Smooth muscle cell of the coronary artery (primary cell): ENCODE results near the gene ERBB4. TPM values are rescaled to one million over a fixed set of nuclear protein-coding genes. Genes with fewer than 3 reads are reported as not detected.

Source experiments
- total RNA-seq: library from RNA; depleted of rRNA; stranded (reverse); fragments of >200 nt; gene quantifications from 2 replicates; pipeline ENCODE4 v1.2.3, GENCODE V29; 2014; ENCODE audit warnings: low replicate concordance

Gene ERBB4
- total RNA-seq: under 0.01 and 5.0 TPM in 2 replicates

DNA sequence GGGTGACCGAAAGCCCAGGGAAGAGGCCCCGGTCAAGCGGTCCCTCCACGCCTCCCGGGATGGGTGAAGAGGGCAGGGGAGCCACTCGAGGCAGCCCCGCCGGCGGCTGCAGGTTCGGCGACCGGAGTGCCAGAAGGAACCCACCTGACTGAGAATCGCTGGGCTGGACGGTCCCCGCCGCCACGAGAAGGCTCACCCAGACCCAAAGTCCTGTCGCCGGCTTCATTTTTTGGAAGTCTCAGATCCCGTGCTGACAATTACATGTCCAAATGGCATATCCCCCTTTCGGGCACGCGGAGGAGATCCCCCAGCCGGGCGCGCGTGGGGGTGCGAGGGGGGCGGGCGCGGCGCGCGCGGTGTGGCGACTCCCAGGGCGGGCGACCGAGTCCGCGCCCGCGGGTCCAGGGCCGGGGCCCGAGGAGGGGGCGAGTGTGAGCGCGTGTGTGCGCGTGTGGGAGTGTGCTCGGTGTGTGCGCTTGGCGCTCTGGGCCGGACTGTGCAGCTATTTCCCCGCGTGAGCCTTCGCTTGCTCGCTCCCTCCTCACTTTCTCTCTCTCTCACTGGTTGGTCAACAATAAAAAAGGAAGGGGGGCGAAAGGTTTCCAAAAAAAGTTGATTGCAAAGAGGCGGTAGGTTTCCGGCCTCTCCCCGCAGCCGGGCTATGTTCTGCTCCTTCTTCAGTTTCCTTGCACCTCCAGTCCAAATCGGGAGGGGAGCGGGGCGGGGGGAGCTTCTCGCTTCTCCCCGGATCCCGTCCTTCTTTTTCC lies at the start of gene ERBB4:
Gene ERBB4 (minus strand): TSS at position 498 of the 767 bp plus-strand sequence. CDS start 272 bp downstream, at position 226.

